GM12872 (cell line): ENCODE data around the gene LRP4.

Experiments
- CTCF ChIP-seq: IDR thresholded peaks from 3 replicates; pipeline ENCODE4 v1.5.1; 2011; ENCODE audit warnings: low read depth, mild to moderate bottlenecking, low read length, moderate library complexity; ENCODE audit not compliant: insufficient read depth

LRP4 gene

DNA sequence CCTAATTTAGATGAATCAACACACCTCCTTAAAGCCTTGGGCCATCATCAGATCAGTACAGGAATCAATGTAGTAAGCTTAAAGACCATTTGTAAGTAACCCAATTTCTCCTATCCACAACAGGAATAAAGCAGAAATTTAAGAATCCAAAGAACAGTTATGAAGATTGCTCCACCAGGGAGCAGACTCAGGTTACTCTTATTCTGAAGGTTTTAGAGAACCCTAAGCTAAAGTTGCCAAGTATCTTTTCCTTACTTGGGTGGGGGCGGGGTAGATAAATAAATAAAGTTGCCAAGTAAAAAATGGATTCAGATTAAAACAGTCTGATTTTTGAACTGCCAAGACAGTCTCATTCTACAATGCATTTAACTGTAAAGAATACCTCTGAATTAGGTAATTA, 90.4 kb downstream of the LRP4 start:
- no peak for TF ChIP-seq CTCF

DNA sequence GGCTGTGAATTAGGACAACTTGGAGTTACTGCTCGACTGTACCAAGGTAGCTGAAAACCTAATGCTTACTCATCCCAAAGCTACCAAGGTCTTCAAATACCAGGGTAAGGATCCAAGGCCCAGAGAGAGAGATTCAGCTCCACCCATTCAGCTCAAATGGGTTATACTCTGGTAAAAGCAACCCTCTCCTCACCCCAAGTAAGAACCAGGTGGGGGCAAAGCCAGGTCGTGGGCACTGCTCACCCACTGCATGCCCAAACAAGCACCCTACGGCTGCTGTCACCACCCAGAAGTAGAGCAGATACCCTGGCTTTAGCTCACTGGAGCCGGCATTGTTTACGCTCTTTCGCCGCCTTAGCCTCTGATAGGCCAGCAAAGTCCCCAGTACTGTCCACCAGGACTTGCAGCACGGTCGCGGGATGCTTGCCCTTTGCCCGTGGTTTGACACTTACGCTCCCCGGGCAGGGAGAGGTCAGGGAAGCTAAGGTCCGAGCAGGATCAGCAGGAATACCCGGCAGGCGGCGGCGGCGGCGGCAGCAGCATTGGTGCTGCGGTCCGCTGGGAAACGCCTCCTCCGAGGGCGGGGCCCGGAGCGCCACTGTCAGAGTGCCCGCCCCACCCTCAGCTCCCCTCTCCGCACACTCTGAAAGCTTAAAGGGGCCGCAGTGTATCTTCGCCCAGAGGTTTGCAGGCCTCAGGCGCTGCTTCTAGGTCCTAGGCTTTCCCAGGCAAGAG, 91.9 kb downstream of the LRP4 start:
- no peak for TF ChIP-seq CTCF

GRCh38 chr11:46808799-46809431, 109.4 kb downstream of the LRP4 start:
- TF ChIP-seq CTCF = peak; percentile 34; the same call in 2 of the 3 replicates
